ENCODE results near the gene SMAD1. TPM values are rescaled to one million over a fixed set of nuclear protein-coding genes. Genes with fewer than 3 reads are reported as not detected.

The SMAD1 gene
- total RNA-seq, 1 experiment from 2014 or later, result 21.1 TPM

GRCh38 chr4:145453163-145453520 is 28.5 kb upstream of the SMAD1 start:
- no peaks in the 10 kb centered on the region for H3K4me1 Mint-ChIP-seq
- Histone ChIP-seq H3K4ac (ENCODE audit: low read depth, low read length) (no peak overlapping the region), H2BK15ac (ENCODE audit: low read depth, low read length) (no peak overlapping the region), H3K9ac (ENCODE audit: extremely low read depth, insufficient read length, low read length) (no peak overlapping the region), H2BK5ac (ENCODE audit: insufficient read length, low read length) (no peak overlapping the region), H4K20me1 (ENCODE audit: control insufficient read depth, insufficient read depth, insufficient read length) (no peaks in the 10 kb centered on the region), H3K27me3 (ENCODE audit: insufficient read depth, low read length) (no peaks in the 10 kb centered on the region), H4K91ac (ENCODE audit: insufficient read length, low read depth, low read length) (no peak overlapping the region), H3K27ac (ENCODE audit: insufficient read length, low read depth, low read length) (no peak overlapping the region), H4K8ac (replicated peaks; ENCODE audit: insufficient read length, low read depth, low read length) (no peak overlapping the region), H2BK12ac (ENCODE audit: insufficient read length, low read depth, low read length) (no peak overlapping the region), H2BK20ac (ENCODE audit: low read depth, low read length, poor library complexity, severe bottlenecking) (no peak overlapping the region), H3K23ac (ENCODE audit: insufficient read length, low read depth, low read length) (no peak overlapping the region), H2AFZ (ENCODE audit: low read length) (no peak overlapping the region), H2BK120ac (ENCODE audit: low read depth, low read length, poor library complexity, severe bottlenecking) (no peak overlapping the region), H2AK5ac (ENCODE audit: insufficient read length, low read length) (no peak overlapping the region), H3K14ac (ENCODE audit: insufficient read depth, low read length) (no peak overlapping the region), H3K79me1 (ENCODE audit: insufficient read depth, low read depth, low read length, poor library complexity, severe bottlenecking) (no peaks in the 10 kb centered on the region), H4K5ac (ENCODE audit: insufficient read length, low read depth, low read length) (no peak overlapping the region), H3K56ac (ENCODE audit: insufficient read length, low read depth, low read length) (no peak overlapping the region), H3K9me3 (ENCODE audit: control insufficient read depth, low read depth, low read length) (no peaks in the 10 kb centered on the region), H3K4me1 (ENCODE audit: insufficient read depth, low read length) (no peaks in the 10 kb centered on the region), H3K79me2 (ENCODE audit: insufficient read depth, low read length) (0 out of 2 replicates have a peak, but pooled peaks cover 2% of the 10 kb centered on the region), H3T11ph (ENCODE audit: low read length) (no peak overlapping the region), H3K18ac (ENCODE audit: insufficient read length, low read depth, low read length) (no peak overlapping the region), H3K4me2 (ENCODE audit: insufficient read depth, insufficient read length, low read length) (no peak overlapping the region), H3K23me2 (ENCODE audit: insufficient read length, low read depth, low read length, poor library complexity, severe bottlenecking) (no peaks in the 10 kb centered on the region)
- H3K9me3 Mint-ChIP-seq, result peaks cover 18 to 21% of the 10 kb centered on the region in 2 experiments
- no peak for DNase-seq
- H3K4me3 Mint-ChIP-seq, result no peak overlapping the region
- peaks cover 2% of the 10 kb centered on the region for H3K27me3 Mint-ChIP-seq (ENCODE audit: low read depth)
- no peak overlapping the region for H3K27ac Mint-ChIP-seq
- H3K36me3 Mint-ChIP-seq (ENCODE audit: insufficient read depth in 1 of 3, low read depth in 3 of 3), result peaks cover 4 to 12% (median 11%) of the 10 kb centered on the region in 3 experiments; a peak in 6 of 7 replicates
- TF ChIP-seq, protein P1, sequence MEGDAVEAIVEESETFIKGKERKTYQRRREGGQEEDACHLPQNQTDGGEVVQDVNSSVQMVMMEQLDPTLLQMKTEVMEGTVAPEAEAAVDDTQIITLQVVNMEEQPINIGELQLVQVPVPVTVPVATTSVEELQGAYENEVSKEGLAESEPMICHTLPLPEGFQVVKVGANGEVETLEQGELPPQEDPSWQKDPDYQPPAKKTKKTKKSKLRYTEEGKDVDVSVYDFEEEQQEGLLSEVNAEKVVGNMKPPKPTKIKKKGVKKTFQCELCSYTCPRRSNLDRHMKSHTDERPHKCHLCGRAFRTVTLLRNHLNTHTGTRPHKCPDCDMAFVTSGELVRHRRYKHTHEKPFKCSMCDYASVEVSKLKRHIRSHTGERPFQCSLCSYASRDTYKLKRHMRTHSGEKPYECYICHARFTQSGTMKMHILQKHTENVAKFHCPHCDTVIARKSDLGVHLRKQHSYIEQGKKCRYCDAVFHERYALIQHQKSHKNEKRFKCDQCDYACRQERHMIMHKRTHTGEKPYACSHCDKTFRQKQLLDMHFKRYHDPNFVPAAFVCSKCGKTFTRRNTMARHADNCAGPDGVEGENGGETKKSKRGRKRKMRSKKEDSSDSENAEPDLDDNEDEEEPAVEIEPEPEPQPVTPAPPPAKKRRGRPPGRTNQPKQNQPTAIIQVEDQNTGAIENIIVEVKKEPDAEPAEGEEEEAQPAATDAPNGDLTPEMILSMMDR (conservative IDR thresholded peaks at IDR 0.05), result no peak
